GM18870 (cell line): ENCODE measurements around the gene SAMD4B.
"Not testable (repeated sequence)": the region's sequence is repeated elsewhere in the genome, so short reads cannot be mapped to it uniquely, and the experiment has no call there.

Source experiments
- ATAC-seq: cut with Tn5 transposase; IDR thresholded peaks from one replicate; pipeline ENCODE4 v1.9.1; 2021; ENCODE audit warnings: moderate library complexity; ENCODE audit not compliant: unreplicated experiment

Gene SAMD4B

GRCh38 chr19:39310558-39311311 lies 31.5 kb upstream of the SAMD4B start:
- no peak for ATAC-seq

GRCh38 chr19:39314016-39314728 lies 28.0 kb upstream of the SAMD4B start:
- no peak for ATAC-seq

- no peak for ATAC-seq
Observed at GRCh38 chr19:39315933-39316332, 26.3 kb upstream of the SAMD4B start.

GRCh38 chr19:39316627-39317321 lies 25.4 kb upstream of the SAMD4B start:
- ATAC-seq: no peak

GRCh38 chr19:39317476-39317875 lies 24.7 kb upstream of the SAMD4B start:
- ATAC-seq: no peak

GRCh38 chr19:39318071-39318470 lies 24.1 kb upstream of the SAMD4B start:
- no peak for ATAC-seq

- no peak for ATAC-seq
Observed at GRCh38 chr19:39318690-39319089, 23.5 kb upstream of the SAMD4B start.

GRCh38 chr19:39319098-39319891 lies 22.9 kb upstream of the SAMD4B start:
- no peak for ATAC-seq

GRCh38 chr19:39319892-39320248 lies 22.4 kb upstream of the SAMD4B start:
- ATAC-seq: no peak

GRCh38 chr19:39321117-39321831 lies 20.9 kb upstream of the SAMD4B start:
- ATAC-seq: no peak

- no peak for ATAC-seq
Observed at GRCh38 chr19:39321832-39322176, 20.4 kb upstream of the SAMD4B start.

- ATAC-seq: no peak
Observed at GRCh38 chr19:39324242-39324842, 17.9 kb upstream of the SAMD4B start.

GRCh38 chr19:39325778-39326665 lies 16.2 kb upstream of the SAMD4B start:
- ATAC-seq: no peak

- no peak for ATAC-seq
Observed at GRCh38 chr19:39327363-39328045, 14.7 kb upstream of the SAMD4B start.

GRCh38 chr19:39328046-39328705 lies 14.0 kb upstream of the SAMD4B start:
- ATAC-seq: no peak

- no peak for ATAC-seq
Observed at GRCh38 chr19:39329948-39330347, 12.3 kb upstream of the SAMD4B start.

GRCh38 chr19:39332293-39332692 lies 9.9 kb upstream of the SAMD4B start:
- no peak for ATAC-seq

- ATAC-seq: not testable (repeated sequence)
Observed at GRCh38 chr19:39332738-39333137, 9.5 kb upstream of the SAMD4B start.
